DMS153 treated with DMSO at 0.1 percent for 48 hours (cell line): ENCODE measurements around the gene MCC.
"Not testable (repeated sequence)": the region's sequence is repeated elsewhere in the genome, so short reads cannot be mapped to it uniquely, and the experiment has no call there.

Source experiments
- DNase-seq: peaks from one replicate; lab custom pipeline; 2025; ENCODE audit not compliant: unreplicated experiment; lab: John Stamatoyannopoulos, UW

The MCC gene

GRCh38 chr5:113427871-113428574 lies 60.2 kb downstream of the MCC start:
- DNase-seq, result no peak

- DNase-seq, result no peak
Observed at GRCh38 chr5:113425909-113426308, 62.3 kb downstream of the MCC start.

GRCh38 chr5:113421693-113422092 lies 66.6 kb downstream of the MCC start:
- DNase-seq, result no peak

- no peak for DNase-seq
Observed at GRCh38 chr5:113405530-113405929, 82.7 kb downstream of the MCC start.

- no peak for DNase-seq
Observed at GRCh38 chr5:113404269-113404668, 84.0 kb downstream of the MCC start.

GRCh38 chr5:113397986-113398385 lies 90.3 kb downstream of the MCC start:
- DNase-seq, result not testable (repeated sequence)

GRCh38 chr5:113397046-113397445 lies 91.2 kb downstream of the MCC start:
- DNase-seq, result no peak

- no peak for DNase-seq
Observed at GRCh38 chr5:113394658-113395057, 93.6 kb downstream of the MCC start.

- no peak for DNase-seq
Observed at GRCh38 chr5:113390224-113390623, 98.0 kb downstream of the MCC start.

- DNase-seq, result no peak
Observed at GRCh38 chr5:113389116-113389515, 99.1 kb downstream of the MCC start.

- DNase-seq, result no peak
Observed at GRCh38 chr5:113387844-113388243, 100.4 kb downstream of the MCC start.

GRCh38 chr5:113384782-113385285 lies 103.4 kb downstream of the MCC start:
- DNase-seq, result no peak

- no peak for DNase-seq
Observed at GRCh38 chr5:113382731-113383130, 105.5 kb downstream of the MCC start.

GRCh38 chr5:113381791-113382190 lies 106.5 kb downstream of the MCC start:
- DNase-seq, result no peak

- no peak for DNase-seq
Observed at GRCh38 chr5:113380807-113381326, 107.4 kb downstream of the MCC start.

- DNase-seq, result no peak
Observed at GRCh38 chr5:113379936-113380806, 108.1 kb downstream of the MCC start.

GRCh38 chr5:113378959-113379541 lies 109.2 kb downstream of the MCC start:
- peak; percentile 0 for DNase-seq

GRCh38 chr5:113378514-113378913 lies 109.7 kb downstream of the MCC start:
- DNase-seq, result no peak

GRCh38 chr5:113378081-113378480 lies 110.2 kb downstream of the MCC start:
- no peak for DNase-seq

- DNase-seq, result no peak
Observed at GRCh38 chr5:113376640-113377039, 111.6 kb downstream of the MCC start.

GRCh38 chr5:113375480-113376060 lies 112.7 kb downstream of the MCC start:
- no peak for DNase-seq
